Gastrocnemius medialis (tissue), 4 donors: Measurements from ENCODE around the gene ID1. TPM values are rescaled to one million over a fixed set of nuclear protein-coding genes. Genes with fewer than 3 reads are reported as not detected.
"Not testable (repeated sequence)": the region's sequence is repeated elsewhere in the genome, so short reads cannot be mapped to it uniquely, and the experiment has no call there.

Experiments used
- ATAC-seq, 2 donors: fragments of 150-250 bp; one replicate each; pipeline ENCODE4 v1.9.1; 2016
- DNase-seq, 2 donors: peaks; one replicate each; pipeline ENCODE4 v3.0.0-alpha.2; 2019
- H3K27ac ChIP-seq, 4 donors: fragments of 200-600 bp; sonication (generic); 1 replicate in 1 of 4; 2 replicates in 3 of 4; pipeline ENCODE4 v1.5.1; 2016 to 2018; ENCODE audit warnings: mild to moderate bottlenecking in 2 of 4, moderate library complexity in 1 of 4
- H3K27me3 ChIP-seq, 3 donors: fragments of 200-600 bp; sonication (generic) in 2 of 3; 1 replicate in 1 of 3; 2 replicates in 2 of 3; pipeline versions ENCODE4 v1.5.1 to v1.6.0; 2016 to 2019; ENCODE audit warnings: mild to moderate bottlenecking in 1 of 3, moderate library complexity in 1 of 3
- H3K36me3 ChIP-seq, 2 donors: fragments of 200-600 bp; sonication (generic) in 1 of 2; one replicate each; pipeline ENCODE4 v1.5.1; 2017 to 2018
- H3K4me1 ChIP-seq, 2 donors: fragments of 200-600 bp; sonication (generic) in 1 of 2; one replicate each; pipeline ENCODE4 v1.5.1; 2016 to 2017; ENCODE audit warnings: mild to moderate bottlenecking in 2 of 2
- H3K4me3 ChIP-seq, 4 donors: fragments of 200-600 bp; sonication (generic) in 3 of 4; 1 replicate in 1 of 4; 2 replicates in 3 of 4; pipeline ENCODE4 v1.5.1; 2016 to 2019; ENCODE audit warnings: mild to moderate bottlenecking in 2 of 4
- H3K9me3 ChIP-seq, 3 donors: fragments of 200-600 bp; sonication (generic) in 2 of 3; 1 replicate in 1 of 3; 2 replicates in 2 of 3; pipeline ENCODE4 v1.5.1; 2016 to 2019
- POLR2A ChIP-seq, 2 donors: fragments of 450-650 bp; IDR thresholded peaks; one replicate each; pipeline ENCODE4 v1.6.1; 2017; ENCODE audit warnings: antibody characterized with exemption in 2 of 2, mild to moderate bottlenecking in 2 of 2, moderate library complexity in 2 of 2
- in situ Hi-C, 4 donors: fragments of 200-750 bp; cut with MboI; loops; one replicate each; pipeline versions ENCODE4 v1.15.0 to v1.8.0; 2017; ENCODE audit warnings: low sequenced_read_pairs in 4 of 4
- intact Hi-C: fragments of 100-400 bp; cut with DNase I; formaldehyde crosslinking; loops from one replicate; pipeline ENCODE4 v1.15.1; 2023; ENCODE audit warnings: low total_unique reads
- total RNA-seq, 4 donors: library from RNA; depleted of rRNA; stranded (reverse); fragments of >200 nt; gene quantifications; one replicate each; pipeline versions ENCODE4 v1.1.0 to v1.2.3, GENCODE V29; 2016
- TF ChIP-seq, protein P1 (sequence below), 5 experiments: fragments of 450-650 bp in 3 of 5; fragments of 200-600 bp in 2 of 5; sonication (generic) in 2 of 5; IDR thresholded peaks in 4 of 5; conservative IDR thresholded peaks in 1 of 5; 1 replicate in 4 of 5; 2 replicates in 1 of 5; pipeline ENCODE4 v1.5.1; 2016 to 2019; ENCODE audit warnings: antibody characterized with exemption in 5 of 5, mild to moderate bottlenecking in 3 of 5, moderate library complexity in 3 of 5

Gene ID1
- total RNA-seq, 4 donors from 2014 or later, result 115 to 206 (median 148) TPM

DNA sequence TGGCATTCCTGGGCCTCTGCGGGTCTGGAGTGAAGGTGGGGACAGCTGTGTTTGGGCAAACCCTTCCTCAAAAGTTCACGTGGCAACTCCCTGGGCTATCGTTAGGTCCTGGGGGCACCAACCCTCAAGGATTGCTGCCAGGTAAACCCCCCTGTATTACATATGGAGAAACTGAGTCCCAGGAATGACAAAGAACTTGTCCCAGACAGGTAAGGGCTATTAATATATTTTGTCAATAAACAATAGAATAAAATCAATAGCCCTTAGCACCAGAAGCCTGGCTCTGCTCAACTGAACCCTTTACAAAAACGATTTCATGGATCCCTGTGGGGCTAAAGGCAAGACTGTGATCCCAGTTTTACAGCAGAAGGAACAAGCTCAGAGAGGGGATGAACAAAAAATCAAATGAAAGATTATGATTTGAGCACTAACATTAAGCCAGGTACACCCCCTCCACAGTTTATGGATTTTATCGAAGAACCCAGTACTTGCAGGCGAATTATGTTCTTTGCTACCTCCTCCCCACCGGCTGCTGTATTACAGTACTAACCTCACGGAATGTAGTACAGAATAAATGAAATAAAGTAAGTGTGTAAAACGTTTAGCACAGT, 2.7 kb downstream of the ID1 start:
- H3K27ac ChIP-seq, result peak overlapping the region; percentile 84 to 95 (median 92)
- TF ChIP-seq, protein P1, sequence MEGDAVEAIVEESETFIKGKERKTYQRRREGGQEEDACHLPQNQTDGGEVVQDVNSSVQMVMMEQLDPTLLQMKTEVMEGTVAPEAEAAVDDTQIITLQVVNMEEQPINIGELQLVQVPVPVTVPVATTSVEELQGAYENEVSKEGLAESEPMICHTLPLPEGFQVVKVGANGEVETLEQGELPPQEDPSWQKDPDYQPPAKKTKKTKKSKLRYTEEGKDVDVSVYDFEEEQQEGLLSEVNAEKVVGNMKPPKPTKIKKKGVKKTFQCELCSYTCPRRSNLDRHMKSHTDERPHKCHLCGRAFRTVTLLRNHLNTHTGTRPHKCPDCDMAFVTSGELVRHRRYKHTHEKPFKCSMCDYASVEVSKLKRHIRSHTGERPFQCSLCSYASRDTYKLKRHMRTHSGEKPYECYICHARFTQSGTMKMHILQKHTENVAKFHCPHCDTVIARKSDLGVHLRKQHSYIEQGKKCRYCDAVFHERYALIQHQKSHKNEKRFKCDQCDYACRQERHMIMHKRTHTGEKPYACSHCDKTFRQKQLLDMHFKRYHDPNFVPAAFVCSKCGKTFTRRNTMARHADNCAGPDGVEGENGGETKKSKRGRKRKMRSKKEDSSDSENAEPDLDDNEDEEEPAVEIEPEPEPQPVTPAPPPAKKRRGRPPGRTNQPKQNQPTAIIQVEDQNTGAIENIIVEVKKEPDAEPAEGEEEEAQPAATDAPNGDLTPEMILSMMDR (IDR thresholded peaks at IDR 0.05 in 4 of 5, conservative IDR thresholded peaks at IDR 0.05 in 1 of 5), result no peak
- no peak for TF ChIP-seq POLR2A (IDR thresholded peaks at IDR 0.05)
- ATAC-seq (no peak), DNase-seq (no peak)
- intact Hi-C loops (loop anchor here (1.0 kb wide), 2 partner anchors 11 to 35 kb away; no protein-coding TSS in a partner anchor), in situ Hi-C loops (no loop called here)
- H3K9me3 ChIP-seq, result no peaks in the 10 kb centered on the region
- H3K36me3 ChIP-seq, result no peaks in the 10 kb centered on the region
- H3K4me3 ChIP-seq, result peak overlapping the region; percentile 72 to 89 (median 78)
- no peaks in the 10 kb centered on the region for H3K27me3 ChIP-seq
- peaks cover 4 to 40% of the 10 kb centered on the region in 2 donors for H3K4me1 ChIP-seq

DNA sequence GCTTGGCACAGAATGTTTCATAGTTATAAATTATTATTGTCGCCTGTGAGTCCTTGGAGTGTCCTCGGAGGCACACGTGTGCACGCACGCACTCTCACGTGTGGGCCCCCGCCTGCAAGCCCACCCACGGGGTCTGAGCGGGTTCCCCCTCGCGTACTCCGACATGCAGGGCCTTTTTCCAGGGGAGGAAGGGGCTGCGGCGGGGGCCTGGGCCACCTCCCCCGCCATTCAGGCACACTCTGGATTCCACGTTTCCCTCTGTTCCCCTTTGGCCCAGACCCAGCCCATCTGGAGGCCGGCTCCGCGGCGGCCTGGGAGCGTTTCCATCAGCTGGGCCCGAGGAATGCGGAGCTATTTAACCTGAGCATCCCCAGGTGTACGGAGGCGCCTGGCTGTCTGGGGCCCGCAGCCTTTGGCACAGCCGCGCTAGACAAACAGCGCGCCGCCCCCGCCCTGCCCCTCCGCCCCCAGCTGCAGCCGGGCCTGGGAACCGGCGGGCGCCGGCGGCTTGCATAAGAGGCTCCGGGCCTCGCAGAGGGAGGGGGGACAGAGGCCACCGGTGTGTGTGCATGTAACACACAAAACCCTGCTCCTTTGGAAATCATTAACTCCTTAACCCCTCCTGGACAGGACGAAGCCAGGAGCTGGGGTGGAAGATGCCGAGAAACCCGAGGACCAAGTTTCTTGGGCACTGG, 3.3 kb downstream of the ID1 start:
- H3K36me3 ChIP-seq, result no peaks in the 10 kb centered on the region
- no peaks in the 10 kb centered on the region for H3K9me3 ChIP-seq
- no peak for TF ChIP-seq POLR2A (IDR thresholded peaks at IDR 0.05)
- TF ChIP-seq, protein P1 (IDR thresholded peaks at IDR 0.05 in 4 of 5, conservative IDR thresholded peaks at IDR 0.05 in 1 of 5), result no peak
- no peak for ATAC-seq
- peak overlapping the region; percentile 25 to 81 (median 73) for H3K4me3 ChIP-seq
- H3K27me3 ChIP-seq, result no peaks in the 10 kb centered on the region
- peak overlapping the region; percentile 84 to 95 (median 92) for H3K27ac ChIP-seq
- in situ Hi-C loops, result no loop called here
- H3K4me1 ChIP-seq, result peaks cover 4 to 40% of the 10 kb centered on the region in 2 donors
- DNase-seq, result peak; percentile 19 to 63
- intact Hi-C loops, result loop anchor here (1.0 kb wide), 2 partner anchors 12 to 36 kb away; no protein-coding TSS in a partner anchor

DNA sequence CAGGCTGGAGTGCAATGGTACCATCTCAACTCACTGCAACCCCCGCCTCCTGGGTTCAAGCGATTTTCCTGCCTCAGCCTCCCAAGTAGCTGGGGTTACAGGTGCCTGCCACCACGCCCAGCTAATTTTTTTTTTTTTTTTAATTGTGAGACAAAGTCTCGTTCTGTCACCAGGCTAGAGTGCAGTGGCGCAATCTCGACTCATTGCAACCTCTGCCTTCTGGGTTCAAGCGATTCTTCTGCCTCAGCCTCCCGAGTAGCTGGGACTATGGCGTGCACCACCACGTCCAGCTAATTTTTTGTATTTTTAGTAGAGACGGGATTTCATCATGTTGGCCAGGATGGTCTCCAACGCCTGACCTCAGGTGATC, 7.2 kb downstream of the ID1 start:
- ATAC-seq, H3K36me3 ChIP-seq, H3K4me3 ChIP-seq, DNase-seq, H3K9me3 ChIP-seq, H3K27me3 ChIP-seq: not testable (repeated sequence)
- H3K4me1 ChIP-seq, result peaks cover 4 to 16% of the 10 kb centered on the region in 2 donors
- in situ Hi-C loops, result loop anchor here (5.0 kb wide), 1 partner anchor 50 kb away; no protein-coding TSS in a partner anchor
- intact Hi-C loops, result loop anchor here (1.0 to 2.0 kb wide), 2 partner anchors 43 to 51 kb away; no protein-coding TSS in a partner anchor
- H3K27ac ChIP-seq, result peak overlapping the region in 1 of 4 donors; percentile 9

DNA sequence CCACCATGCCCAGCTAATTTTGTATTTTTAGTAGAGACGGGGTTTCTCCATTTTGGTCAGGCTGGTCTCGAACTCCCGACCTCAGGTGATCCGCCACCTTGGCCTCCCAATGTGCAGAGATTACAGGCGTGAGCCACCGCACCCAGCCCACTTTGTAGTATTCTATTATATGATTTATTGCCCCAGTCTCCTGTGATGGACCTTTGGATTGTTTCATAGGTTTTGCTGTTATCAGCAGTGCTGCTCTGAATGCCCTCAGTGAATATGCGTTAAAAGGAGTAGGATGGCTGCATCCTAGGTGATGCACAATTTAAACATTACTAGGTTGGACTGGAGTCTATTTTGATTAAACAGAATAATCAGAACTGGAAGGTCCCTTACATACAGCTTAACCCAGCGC, 10.3 kb downstream of the ID1 start:
- in situ Hi-C loops (no loop called here), intact Hi-C loops (no loop called here)
- H3K4me3 ChIP-seq, result no peak overlapping the region
- no peak overlapping the region for H3K27ac ChIP-seq
- peaks cover 4 to 6% of the 10 kb centered on the region in 2 donors for H3K4me1 ChIP-seq
- TF ChIP-seq, protein P1 (IDR thresholded peaks at IDR 0.05 in 4 of 5, conservative IDR thresholded peaks at IDR 0.05 in 1 of 5), result no peak
- TF ChIP-seq POLR2A (IDR thresholded peaks at IDR 0.05), result no peak
- DNase-seq (no peak), ATAC-seq (no peak)
- no peaks in the 10 kb centered on the region for H3K36me3 ChIP-seq
- no peaks in the 10 kb centered on the region for H3K9me3 ChIP-seq
- H3K27me3 ChIP-seq, result no peaks in the 10 kb centered on the region

DNA sequence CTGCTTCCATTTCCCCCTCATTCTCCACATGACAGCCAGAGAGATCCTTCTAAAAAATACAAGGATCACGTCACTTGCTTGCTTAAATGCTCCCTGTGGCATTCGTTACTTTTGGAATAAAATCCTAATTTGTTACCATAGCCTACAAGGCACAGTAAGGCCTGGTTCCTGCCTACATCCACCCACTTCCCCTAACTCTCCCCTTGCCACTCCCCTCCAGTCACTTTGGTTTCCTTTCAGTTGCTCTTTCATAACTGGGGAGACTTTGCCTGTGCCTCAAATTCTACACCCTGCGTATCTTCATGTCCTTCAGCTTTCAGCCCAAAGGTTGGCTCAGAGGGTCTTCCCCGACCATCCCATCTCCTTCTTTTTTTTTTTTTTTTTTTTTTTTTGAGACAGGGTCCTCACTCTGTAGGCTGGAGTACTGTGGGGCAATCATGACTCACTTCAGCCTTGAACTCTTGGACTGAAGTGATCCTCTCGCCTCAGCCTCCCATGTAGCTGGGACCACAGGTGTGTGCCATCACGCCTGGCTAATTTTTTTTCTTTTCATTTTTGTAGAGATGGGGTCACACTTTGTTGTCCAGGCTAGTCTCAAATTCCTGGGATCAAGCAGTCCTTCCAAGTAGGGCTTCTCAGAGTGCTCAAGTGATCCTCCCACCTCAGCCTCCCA, 12.5 kb downstream of the ID1 start:
- intact Hi-C loops (no loop called here), in situ Hi-C loops (no loop called here)
- DNase-seq (no peak), ATAC-seq (no peak)
- Histone ChIP-seq H3K9me3 (no peaks in the 10 kb centered on the region), H3K27me3 (no peaks in the 10 kb centered on the region), H3K27ac (no peak overlapping the region), H3K36me3 (no peaks in the 10 kb centered on the region), H3K4me3 (no peak overlapping the region), H3K4me1 (peaks cover 1 to 2% of the 10 kb centered on the region in 2 donors)
- no peak for TF ChIP-seq POLR2A (IDR thresholded peaks at IDR 0.05)
- TF ChIP-seq, protein P1 (IDR thresholded peaks at IDR 0.05 in 4 of 5, conservative IDR thresholded peaks at IDR 0.05 in 1 of 5), result no peak
